HG02763 (cell line): ENCODE measurements around the gene DPY19L2.
"Not testable (repeated sequence)": the region's sequence is repeated elsewhere in the genome, so short reads cannot be mapped to it uniquely, and the experiment has no call there.

Source experiments
- ATAC-seq: cut with Tn5 transposase; IDR thresholded peaks from one replicate; pipeline ENCODE4 v1.9.1; 2021; ENCODE audit warnings: mild to moderate bottlenecking, moderate library complexity; ENCODE audit not compliant: unreplicated experiment

Gene DPY19L2

DNA sequence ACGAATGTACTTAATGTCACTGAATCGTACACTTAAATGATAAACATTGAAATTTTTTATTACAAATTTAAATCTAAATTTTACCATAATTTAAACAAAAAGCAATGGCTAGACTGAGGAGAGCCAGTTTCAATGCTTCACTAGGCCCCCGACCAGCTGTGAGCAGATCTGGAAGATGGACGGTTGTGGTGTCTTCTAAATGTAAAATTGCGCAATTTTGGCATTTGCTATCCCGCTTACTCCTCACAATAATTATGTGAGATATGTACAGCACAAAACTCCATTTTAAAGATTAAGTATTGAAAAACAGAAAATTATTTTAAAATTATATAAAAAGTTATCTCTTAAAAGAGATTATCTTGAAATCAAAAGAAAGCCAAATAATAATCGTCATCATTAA, 5.3 kb downstream of the DPY19L2 start:
- not testable (repeated sequence) for ATAC-seq

DNA sequence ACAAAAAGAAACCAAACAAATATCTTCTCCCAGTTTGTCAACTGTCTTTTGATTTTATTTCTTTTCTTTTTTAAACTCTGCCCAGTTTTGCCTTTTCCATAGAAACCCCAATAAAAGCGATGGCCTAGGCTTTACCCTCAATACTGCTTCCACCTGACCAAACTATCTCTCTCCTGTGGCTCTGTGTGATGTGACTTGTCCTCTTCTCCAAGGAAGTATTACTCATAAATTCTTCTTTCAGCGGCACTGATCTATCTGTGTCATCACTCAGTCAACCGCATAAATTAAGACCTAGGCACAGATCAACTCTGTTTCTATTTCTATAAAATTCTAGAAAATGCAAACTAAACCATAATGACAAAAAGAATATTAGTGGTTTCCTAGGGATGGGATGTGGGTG, 9.8 kb downstream of the DPY19L2 start:
- not testable (repeated sequence) for ATAC-seq

DNA sequence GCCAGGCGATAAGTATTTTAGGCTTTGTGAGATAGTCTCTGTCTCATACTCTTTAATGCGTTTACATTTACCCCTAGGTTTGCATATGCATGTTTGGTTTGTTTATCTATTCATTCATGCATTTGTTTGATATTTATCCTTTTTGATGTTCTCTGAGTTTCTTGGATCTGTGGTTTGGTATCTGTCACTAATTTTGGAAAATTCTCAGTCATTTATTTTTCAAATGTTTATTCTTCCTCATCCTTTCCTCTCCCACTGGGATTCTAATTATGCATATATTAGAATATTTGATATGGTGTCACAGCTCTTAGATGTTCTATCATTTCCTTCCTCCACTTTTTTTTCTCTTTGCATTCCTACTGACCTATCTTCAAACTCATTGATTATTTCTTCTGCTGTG, 11.9 kb downstream of the DPY19L2 start:
- ATAC-seq, result not testable (repeated sequence)

DNA sequence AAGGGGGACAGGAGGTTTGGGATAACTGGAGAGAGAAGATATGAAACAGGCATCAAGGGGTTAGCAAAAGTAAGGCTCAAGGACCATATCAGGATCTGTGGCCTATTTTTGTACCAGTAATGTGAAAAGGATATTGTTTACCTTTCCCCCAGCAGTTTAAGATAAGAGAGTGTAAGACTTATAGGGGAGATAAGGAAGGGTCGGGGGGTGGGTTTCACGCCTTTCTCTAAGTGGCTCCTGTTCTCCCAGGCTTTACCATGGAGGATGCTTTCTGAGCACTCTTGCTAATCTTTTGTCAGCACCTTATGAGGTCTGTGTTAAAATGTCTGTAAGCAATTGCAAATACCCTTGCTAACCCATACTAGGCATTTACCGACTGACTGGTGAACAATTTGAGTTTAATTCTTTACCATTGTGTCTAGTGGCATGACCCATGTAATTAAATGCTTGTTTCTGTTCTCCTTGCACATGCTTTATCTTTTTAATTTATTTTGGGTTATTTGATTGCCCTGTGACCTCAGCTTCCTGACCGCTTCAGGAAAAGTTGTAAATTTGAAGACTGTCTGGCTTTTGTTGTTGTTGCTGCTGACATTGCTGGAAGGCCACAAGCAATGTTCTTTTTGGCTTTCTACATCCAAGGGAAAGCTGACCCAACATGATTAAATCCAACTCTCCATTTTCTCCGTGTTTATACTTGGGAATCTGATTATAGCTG, 12.6 kb downstream of the DPY19L2 start:
- not testable (repeated sequence) for ATAC-seq

DNA sequence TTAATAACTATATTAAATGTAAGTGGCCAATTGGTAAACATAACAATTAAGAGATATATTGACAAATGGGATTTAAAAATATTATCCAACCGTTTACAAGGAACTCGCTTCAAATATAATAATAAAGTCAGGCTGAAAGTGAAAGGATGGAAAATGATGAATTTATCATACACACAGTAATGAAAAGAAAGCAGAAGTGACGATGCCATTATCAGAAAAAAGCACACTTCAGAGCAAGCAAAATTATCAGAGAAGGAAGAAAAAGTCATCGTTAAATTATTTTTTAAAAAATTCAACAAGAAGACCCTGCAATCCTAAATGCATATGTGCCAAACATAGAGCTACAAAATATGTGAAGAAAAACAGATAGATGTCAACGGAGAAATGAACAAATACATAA, 13.8 kb downstream of the DPY19L2 start:
- not testable (repeated sequence) for ATAC-seq

DNA sequence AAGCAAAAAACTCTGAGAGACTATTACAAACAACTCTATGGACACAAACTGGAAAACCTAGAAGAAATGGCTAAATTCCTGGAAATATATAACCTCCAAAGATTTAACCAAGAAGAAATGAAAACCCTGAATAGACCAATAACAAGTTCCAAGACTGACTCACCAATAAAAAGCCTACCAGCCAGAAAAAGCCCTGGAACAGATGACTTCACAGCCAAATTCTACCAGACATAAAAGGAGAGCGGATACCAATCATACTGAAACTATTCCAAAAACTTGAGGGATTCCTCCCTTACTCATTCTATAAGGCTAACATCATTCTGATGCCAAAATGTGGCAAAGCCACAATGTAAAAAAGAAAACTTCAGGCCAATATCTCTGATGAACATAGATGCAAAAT, 18.8 kb downstream of the DPY19L2 start:
- not testable (repeated sequence) for ATAC-seq

DNA sequence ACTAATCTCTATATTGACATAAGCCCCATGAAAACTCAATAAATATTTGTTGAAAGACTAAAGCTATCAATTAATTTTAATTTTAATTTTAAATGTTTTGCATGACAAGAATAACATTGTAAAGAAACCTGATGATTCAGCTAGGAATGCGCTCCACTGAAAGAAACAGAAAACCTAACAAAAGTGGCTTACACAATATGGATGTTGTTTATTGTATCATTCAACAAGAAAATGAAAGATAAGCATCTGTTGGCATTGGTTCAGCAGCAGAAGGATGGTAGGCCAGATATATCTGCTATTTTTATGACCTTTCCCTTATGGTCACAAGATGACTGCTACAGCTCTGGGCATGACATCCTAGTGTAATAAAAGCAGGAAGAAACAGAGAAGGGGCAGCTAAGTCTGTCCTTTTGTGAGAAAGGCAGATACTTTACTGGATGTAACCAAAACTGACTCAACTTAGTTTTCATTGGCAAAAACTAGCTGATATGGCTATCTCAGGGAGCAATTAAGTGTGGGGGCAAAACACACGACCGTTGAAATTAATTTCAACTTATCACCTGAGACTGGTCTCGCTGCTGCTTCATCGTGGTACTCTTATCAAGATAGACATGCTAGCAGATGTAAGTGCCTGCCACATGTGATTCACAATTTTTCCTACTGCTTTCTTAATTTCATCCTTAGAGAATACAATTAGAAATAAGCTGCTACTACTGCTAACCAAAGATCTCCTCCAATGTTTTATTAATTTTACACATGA, 24.7 kb downstream of the DPY19L2 start:
- ATAC-seq, result not testable (repeated sequence)

DNA sequence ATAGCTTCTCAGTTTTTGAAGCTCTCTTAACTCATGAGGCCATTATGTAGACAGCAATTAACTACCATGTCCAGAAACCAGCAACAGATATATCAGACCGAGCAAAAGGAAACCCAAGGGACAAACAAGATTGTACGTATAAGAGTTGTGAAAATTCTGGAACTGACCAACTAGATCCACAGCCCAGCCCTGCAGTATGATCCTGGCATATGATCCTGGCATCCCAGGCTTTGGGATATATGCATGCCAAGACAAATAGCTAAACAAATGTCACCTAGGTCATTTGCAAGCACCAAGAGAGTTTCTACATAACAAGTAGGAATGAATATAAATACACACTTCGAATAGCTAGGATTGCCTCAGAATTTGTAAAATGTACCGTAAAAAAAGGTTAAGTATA, 44.0 kb downstream of the DPY19L2 start:
- ATAC-seq, result not testable (repeated sequence)

DNA sequence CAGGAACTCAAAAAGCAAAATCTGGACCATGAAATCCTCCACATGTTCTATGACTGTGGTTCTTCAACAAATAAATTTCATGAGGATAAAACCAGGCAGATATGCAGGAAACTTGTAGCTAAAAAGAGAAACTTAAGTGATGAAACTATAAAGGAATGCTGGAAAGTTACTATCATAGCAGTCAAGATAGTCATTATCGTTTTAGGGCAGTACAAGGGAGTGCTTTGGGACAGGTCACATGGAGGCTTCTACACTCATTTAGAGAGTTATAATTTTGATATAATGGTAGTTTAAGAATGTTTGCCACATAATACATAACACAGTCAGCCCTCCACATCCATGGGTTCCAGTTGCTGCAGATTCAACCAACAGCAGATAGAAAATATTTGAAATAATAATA, 52.7 kb downstream of the DPY19L2 start:
- ATAC-seq, result not testable (repeated sequence)

DNA sequence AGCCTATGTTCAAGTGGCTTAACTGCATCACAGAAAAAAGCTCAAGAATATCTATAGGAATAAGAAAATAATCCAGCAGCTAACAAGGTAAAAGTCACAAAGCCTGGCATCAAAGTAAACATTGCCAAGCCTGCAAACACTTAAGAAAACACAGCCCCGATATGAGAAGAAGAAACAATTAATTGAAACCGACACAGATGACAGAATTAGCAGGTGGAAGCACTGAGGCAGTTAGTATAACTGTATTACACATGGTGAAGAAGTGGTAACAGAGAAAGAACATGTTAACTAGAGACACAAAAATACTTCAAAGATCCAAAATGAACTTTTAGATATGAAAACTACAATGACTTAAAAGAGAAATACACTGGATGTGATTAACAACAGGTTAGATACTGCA, 57.0 kb downstream of the DPY19L2 start:
- ATAC-seq, result not testable (repeated sequence)

DNA sequence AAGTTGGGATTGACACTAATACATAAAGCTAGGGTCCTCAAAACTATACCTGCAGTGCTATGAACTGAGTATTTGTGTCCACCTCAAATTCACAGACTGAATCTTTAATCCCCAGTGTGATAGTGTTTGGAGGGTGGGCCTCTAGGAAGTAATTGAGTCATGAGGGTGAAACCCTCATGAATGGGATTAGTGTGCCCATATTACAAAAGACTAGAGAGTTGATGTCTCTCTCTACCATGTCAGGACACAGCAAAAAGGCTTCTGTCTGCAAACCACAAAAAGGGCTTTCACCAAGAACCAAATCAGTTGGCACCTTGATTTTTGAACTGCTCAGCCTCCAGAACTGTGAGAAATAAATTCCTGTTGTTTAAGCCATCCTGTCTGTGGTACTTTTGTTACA, 59.0 kb downstream of the DPY19L2 start:
- ATAC-seq, result not testable (repeated sequence)

DNA sequence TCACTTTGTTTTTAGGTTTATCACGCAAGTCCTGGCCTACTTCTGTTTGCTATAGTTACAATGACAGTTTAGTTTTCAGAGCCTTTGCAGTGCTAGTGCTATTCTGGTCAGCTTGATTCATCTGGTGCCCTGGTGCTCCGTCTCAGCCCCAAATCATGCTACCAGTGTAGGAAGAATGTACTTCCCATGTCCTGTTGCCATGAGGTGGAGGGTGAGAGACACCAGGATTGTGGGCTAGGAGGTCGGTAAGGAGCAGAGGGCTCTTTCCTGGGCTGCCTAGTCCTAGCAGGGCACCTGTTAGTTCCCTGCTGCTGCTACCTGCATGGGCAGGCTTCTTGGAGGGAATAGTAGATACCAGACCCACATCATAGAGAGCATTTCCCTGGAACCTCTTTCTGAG, 63.3 kb downstream of the DPY19L2 start:
- not testable (repeated sequence) for ATAC-seq

DNA sequence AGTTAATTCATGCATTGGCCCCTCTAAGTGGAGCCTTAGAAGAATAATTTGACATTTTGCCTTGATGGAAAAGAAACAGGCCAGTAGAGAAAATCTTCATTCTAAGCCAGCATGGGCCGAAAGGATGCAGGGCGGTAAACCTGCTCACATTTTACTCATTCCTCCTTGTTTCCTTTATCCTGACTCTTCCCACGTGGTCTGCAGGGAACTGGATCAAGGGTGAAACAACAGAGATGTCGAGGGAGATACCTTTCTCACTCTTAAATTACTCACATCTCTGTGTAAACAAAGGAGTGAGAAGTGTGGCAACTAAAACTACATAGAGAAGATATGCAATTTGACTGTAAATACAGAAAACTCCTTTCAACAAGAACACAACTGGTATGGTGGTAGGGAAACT, 73.5 kb downstream of the DPY19L2 start:
- not testable (repeated sequence) for ATAC-seq

DNA sequence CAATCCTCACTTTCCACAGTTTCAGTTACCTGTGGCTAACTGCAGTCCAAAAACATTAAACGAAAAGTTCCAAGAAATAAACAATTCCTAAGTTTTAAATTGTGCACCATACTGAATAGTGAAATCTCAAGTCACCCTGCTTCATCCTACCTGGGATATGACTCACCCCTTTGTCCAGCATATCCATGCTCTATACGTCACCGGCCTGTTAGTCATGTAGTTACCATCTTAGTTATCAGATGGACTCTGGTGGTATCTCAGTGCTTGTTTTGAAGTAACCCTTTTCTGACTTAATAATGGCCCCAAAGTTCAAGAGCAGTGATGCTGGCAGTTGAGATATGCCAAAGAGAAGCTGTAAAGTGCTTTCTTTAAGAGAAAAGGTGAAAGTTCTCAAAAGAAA, 83.9 kb downstream of the DPY19L2 start:
- not testable (repeated sequence) for ATAC-seq

DNA sequence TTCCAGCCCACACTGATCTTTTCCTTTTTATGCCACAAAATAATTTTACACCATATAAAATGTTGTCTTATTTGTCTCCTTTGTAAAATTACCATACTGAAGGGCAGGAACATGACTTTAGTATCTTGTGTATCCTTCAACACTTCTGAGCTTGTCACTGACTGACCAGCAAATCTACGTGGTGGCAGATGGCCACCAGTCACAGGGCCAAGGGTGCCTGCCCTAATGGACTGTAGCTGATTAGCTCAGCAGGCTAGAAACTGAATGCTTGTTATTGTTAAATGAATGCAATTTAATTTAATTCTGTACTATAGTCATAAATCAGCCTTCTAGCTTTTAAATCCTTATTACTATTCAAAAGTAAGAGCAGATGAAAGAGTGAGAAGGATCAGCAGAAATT, 85.0 kb downstream of the DPY19L2 start:
- ATAC-seq, result not testable (repeated sequence)

DNA sequence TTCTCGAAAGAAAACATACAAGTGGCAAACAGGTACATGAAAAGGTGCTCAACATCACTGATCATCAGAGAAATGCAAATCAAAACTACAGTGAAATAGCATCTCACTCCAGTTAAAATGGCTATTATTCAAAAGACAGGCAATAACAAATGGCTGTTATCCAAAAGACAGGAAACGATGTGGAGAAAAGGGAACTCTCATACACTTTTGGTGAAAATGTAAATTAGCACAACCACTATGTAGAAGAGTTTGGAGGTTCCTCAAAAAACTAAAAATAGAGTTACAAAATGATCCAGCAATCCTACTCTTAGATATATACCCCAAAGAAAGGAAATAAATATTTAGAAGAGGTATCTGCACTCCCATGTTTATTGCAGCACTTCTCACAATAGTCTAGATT, 90.7 kb downstream of the DPY19L2 start:
- ATAC-seq, result not testable (repeated sequence)

DNA sequence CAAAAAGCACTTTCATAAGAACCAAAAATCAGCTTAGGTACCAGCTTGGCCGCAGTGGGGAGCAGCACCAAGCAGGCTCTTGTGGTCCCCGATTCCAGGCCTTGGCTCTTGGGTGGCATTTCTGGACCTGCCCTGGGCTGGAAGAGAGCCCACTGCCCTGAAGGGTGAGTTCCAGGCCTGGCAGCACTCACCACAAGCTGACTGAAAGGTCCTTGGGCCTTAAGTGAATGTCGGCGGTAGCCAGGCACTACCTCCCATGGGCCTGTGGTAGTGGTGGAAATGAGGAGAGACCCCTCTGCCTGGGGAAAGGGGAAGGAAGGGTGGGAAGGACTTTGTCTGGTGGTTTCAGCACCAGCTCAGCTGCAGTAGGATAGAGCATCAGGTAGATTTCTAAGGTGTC, 96.3 kb downstream of the DPY19L2 start:
- not testable (repeated sequence) for ATAC-seq

DNA sequence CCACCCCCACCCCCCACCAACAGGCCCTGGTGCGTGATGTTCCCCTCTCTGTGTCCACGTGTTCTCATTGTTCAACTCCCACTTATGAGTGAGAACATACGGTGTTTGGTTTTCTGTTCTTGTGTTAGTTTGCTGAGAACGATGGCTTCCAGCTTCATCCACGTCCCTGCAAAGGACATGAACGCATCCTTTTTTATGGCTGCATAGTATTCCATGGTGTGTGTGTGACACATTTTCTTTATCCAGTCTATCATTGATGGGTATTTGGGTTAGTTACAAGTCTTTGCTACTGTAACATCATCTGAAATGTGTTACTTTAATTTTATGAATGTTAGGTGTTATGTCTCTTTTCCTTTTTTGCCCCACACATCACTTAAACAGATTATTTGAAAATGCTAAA, 109.8 kb downstream of the DPY19L2 start:
- not testable (repeated sequence) for ATAC-seq

DNA sequence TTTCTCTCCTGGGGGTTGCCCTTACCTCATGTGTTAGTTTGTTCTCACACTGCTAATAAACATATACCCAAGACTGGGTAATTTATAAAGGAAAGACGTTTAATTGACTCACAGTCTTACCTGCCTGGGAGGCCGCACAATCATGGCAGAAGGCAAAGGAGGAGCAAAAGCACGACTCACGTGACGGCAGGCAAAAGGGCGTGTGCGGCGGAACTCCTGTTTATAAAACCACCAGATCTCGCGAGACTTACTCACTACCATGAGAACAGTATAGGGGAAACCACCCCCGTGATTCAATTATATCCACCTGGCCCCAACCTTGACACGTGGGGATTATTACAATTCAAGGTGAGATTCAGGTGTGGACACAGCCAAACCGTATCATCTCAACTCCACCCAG, 116.9 kb downstream of the DPY19L2 start:
- not testable (repeated sequence) for ATAC-seq

DNA sequence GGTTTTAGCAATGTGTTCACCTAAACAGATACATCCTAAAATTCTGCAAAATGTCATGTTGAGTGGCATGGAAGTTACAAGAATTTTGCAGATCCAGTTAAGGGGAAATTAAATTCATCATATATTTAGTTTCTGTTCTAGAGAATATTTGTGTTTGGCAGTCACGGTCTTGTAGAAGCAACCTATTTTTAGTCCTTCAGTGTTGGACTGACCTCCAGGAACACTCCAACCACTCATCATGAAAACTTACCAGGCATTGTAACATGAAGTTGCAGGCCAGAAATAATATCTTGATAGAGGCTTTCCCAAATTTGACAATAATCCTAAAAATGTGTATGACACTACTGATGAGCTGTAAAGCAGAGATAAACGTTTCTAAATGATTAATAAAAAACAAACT, 119.3 kb downstream of the DPY19L2 start:
- not testable (repeated sequence) for ATAC-seq

DNA sequence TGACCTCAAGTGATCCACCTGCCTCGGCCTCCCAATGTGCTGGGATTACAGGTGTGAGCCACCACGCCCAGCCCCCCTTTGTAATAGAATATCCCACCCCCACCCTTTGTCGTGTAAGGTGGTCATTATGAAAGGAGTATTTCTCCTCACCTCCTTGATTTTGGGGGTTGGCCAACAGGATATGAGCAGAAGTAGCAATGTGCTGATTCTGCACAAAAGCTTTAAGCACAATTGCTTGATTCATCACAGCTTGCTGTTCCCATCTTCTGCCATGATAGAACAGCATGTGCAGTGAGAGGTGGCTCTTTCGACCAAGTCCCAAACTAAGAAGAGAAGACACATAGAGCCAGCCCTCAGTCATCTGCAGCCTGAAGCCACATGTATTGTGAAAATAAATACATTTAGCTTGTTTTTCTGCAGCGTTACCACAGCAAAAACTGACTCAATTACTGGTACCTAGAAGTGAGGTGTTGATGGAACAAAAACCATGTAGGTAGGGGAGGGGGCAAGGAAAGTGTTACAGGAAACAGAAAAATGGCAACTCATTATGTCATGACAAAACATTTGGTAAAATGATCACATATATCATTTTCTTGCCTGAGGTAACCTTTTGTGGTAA, 122.9 kb downstream of the DPY19L2 start:
- not testable (repeated sequence) for ATAC-seq

DNA sequence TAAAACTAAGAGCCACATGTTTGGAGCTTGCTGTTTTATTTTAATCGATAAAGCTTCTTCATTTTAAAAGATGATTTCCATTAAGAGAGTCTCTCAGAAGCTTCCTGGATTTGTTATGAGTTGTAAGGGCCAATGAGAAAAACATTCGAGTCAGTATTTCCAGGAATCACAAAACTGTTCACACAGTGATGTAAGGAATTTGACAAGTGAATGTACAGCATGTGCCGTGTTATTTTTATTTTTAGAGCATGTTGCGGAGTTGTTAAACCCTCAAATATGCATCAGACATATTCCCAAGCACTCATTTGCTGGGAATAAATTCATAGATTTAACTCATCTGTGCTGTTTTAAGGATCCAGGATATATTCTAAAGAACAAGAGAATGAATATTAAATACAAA, 129.6 kb downstream of the DPY19L2 start:
- not testable (repeated sequence) for ATAC-seq
